Stomach (tissue), 4 donors: ENCODE measurements around the gene ELOVL1.

Experiments
- CTCF ChIP-seq, 7 experiments: fragments of 450-650 bp in 4 of 7; fragments of 200-600 bp in 3 of 7; sonication (generic) in 3 of 7; IDR thresholded peaks; one replicate each; pipeline ENCODE4 v1.5.1; 2016 to 2019; ENCODE audit warnings: antibody characterized with exemption in 7 of 7, control low read depth in 2 of 7, mild to moderate bottlenecking in 1 of 7
- POLR2A ChIP-seq, 4 donors: fragments of 450-650 bp; IDR thresholded peaks; one replicate each; pipeline ENCODE4 v1.6.1; 2016; ENCODE audit warnings: antibody characterized with exemption in 4 of 4, control low read depth in 2 of 4, mild to moderate bottlenecking in 1 of 4, moderate library complexity in 1 of 4

- TF ChIP-seq POLR2A (IDR thresholded peaks at IDR 0.05) = no peak
- TF ChIP-seq CTCF (IDR thresholded peaks at IDR 0.05) = no peak
Observed at GRCh38 chr1:43354471-43354870, 13.3 kb downstream of the ELOVL1 start.
